ENCODE data around the gene SLC2A4RG.

DNA sequence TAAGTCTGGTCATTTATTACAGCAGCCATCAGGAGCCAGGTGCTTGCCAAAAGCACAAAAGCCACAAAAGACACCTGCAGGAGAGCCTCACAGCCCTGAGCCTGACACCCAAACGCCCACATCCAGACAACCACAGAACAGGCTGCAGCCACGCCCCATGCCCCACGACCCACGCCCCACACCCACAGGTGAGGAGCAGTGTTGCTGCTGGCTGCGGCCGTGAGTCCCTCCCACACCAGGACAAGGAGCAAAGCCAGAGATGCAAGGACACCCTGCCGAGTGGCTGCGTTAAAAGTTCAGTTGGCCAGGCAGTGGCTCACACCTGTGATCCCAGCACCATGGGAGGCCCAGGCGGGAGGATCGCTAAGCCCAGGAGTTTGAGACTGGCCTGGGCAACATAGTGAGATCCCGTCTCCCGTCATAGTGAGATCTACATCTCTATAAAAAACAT is 43.0 kb downstream of the SLC2A4RG start:
- no peak for TF ChIP-seq ZNF354B (CRISPR knock-in tag; IDR thresholded peaks at IDR 0.05)
- TF ChIP-seq, protein P1, sequence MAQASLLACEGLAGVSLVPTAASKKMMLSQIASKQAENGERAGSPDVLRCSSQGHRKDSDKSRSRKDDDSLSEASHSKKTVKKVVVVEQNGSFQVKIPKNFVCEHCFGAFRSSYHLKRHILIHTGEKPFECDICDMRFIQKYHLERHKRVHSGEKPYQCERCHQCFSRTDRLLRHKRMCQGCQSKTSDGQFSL (CRISPR knock-in tag; IDR thresholded peaks at IDR 0.05) = no peak
- TF ChIP-seq FOXK2 (IDR thresholded peaks at IDR 0.05) = no peak
- no peak for TF ChIP-seq ZNF343 (CRISPR knock-in tag; IDR thresholded peaks at IDR 0.05)
- TF ChIP-seq SMAD1 (CRISPR knock-in tag; IDR thresholded peaks at IDR 0.05; ENCODE audit: borderline replicate concordance, low read depth) = no peak
- TF ChIP-seq MXD4 (CRISPR knock-in tag; IDR thresholded peaks at IDR 0.05) = 0 out of 2 replicates have a peak, but pooled peaks have one; percentile 12
- TF ChIP-seq, protein P2, sequence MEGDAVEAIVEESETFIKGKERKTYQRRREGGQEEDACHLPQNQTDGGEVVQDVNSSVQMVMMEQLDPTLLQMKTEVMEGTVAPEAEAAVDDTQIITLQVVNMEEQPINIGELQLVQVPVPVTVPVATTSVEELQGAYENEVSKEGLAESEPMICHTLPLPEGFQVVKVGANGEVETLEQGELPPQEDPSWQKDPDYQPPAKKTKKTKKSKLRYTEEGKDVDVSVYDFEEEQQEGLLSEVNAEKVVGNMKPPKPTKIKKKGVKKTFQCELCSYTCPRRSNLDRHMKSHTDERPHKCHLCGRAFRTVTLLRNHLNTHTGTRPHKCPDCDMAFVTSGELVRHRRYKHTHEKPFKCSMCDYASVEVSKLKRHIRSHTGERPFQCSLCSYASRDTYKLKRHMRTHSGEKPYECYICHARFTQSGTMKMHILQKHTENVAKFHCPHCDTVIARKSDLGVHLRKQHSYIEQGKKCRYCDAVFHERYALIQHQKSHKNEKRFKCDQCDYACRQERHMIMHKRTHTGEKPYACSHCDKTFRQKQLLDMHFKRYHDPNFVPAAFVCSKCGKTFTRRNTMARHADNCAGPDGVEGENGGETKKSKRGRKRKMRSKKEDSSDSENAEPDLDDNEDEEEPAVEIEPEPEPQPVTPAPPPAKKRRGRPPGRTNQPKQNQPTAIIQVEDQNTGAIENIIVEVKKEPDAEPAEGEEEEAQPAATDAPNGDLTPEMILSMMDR (CRISPR knock-in tag; IDR thresholded peaks at IDR 0.05) = no peak
- no peak for TF ChIP-seq DPF2 (CRISPR knock-in tag; IDR thresholded peaks at IDR 0.05; ENCODE audit: borderline replicate concordance, low read depth)

Data from HepG2 (cell line).